ENCODE measurements around the gene EPHA1. TPM values are rescaled to one million over a fixed set of nuclear protein-coding genes. Genes with fewer than 3 reads are reported as not detected.

The EPHA1 gene
- total and polyA plus RNA-seq, 2 donors (not counting 3 experiments of a cell fraction or from before 2014, with no cell fraction given): 0.07 TPM; not detected in 1

GRCh38 chr7:143368387-143368786 lies 40.3 kb downstream of the EPHA1 start:
- Histone ChIP-seq H4K20me1 (replicated peaks; ENCODE audit: control insufficient read depth, extremely low read depth, insufficient read depth, low read length) (no peaks in the 10 kb centered on the region), H2AFZ (ENCODE audit: low read depth, low read length) (no peak overlapping the region)
- intact Hi-C loops (cut with micrococcal nuclease): no loop called here

More at GRCh38 chr7:143368387-143368786, 40.3 kb downstream of the EPHA1 start:
- BruUV-seq (replicated peaks): no TSS peak
- Histone ChIP-seq H3K27me3 (ENCODE audit: control insufficient read depth in 2 of 2, insufficient read depth in 2 of 2, low read length in 2 of 2) (peaks cover 13 to 23% of the 10 kb centered on the region in 2 experiments), H3K27ac (ENCODE audit: insufficient read depth, low read depth, low read length) (no peak overlapping the region), H3K9me1 (replicated peaks; ENCODE audit: control insufficient read depth, extremely low read depth, insufficient read depth, low read length) (no peaks in the 10 kb centered on the region), H3K9ac (replicated peaks; ENCODE audit: extremely low read depth, insufficient read depth, low read length) (no peak overlapping the region), H3K36me3 (ENCODE audit: control insufficient read depth in 2 of 2, extremely low read depth in 1 of 2, insufficient read depth in 2 of 2, low read length in 2 of 2) (no peaks in the 10 kb centered on the region), H3K4me2 (ENCODE audit: insufficient read depth, low read length) (no peak overlapping the region), H3K9me3 (replicated peaks; ENCODE audit: control insufficient read depth, insufficient read depth, low read length) (no peaks in the 10 kb centered on the region), H3K4me3 (replicated peaks in 1 of 3; ENCODE audit: insufficient read depth in 1 of 3, low read depth in 1 of 3, low read length in 3 of 3) (no peak overlapping the region), H3K4me1 (ENCODE audit: control insufficient read depth, extremely low read depth, insufficient read depth, low read length) (peaks cover 17% of the 10 kb centered on the region), H3K79me2 (ENCODE audit: control insufficient read depth, insufficient read depth, low read length) (no peaks in the 10 kb centered on the region)
- DNase-seq (ENCODE audit: low read depth, low spot score): no peak
- TF ChIP-seq POLR2AphosphoS5 (IDR thresholded peaks at IDR 0.05; ENCODE audit: insufficient read depth, low read depth, low read length) (no peak), POLR2A (IDR thresholded peaks at IDR 0.05; ENCODE audit: low read depth, low read length) (no peak), MAX (IDR thresholded peaks at IDR 0.05; ENCODE audit: insufficient read depth, insufficient read length) (no peak), GATA2 (IDR thresholded peaks at IDR 0.05; ENCODE audit: insufficient read depth, insufficient read length, low read depth, low read length) (no peak), JUN (IDR thresholded peaks at IDR 0.05; ENCODE audit: borderline replicate concordance, insufficient read depth, insufficient read length, low read depth) (no peak), FOS (IDR thresholded peaks at IDR 0.05; ENCODE audit: borderline replicate concordance, insufficient read depth, low read length) (no peak), CTCF (IDR thresholded peaks at IDR 0.05; ENCODE audit: extremely low read depth in 1 of 2, insufficient read depth in 1 of 2, low read depth in 1 of 2, low read length in 2 of 2) (no peak), MYC (IDR thresholded peaks at IDR 0.05; ENCODE audit: low read depth, low read length) (no peak), EZH2 (IDR thresholded peaks at IDR 0.05; ENCODE audit: borderline replicate concordance, low read depth, low read length, severe bottlenecking) (no peak)
- CTCF ChIA-PET: interaction anchor here (1.0 to 2.7 kb wide), 5 partner anchors 8 to 128 kb away, joined by 3 to 21 read pairs (median 4); no protein-coding TSS in a partner anchor
- no peak for FAIRE-seq
- dilution Hi-C loops (cut with MboI; ENCODE audit: extremely low pct_ligation_motif_present, low sequenced_read_pairs): no loop called here
- POLR2A ChIA-PET: no interaction called here

All from endothelial cell of umbilical vein (primary cell).